HG03097 (cell line): ENCODE data around the gene MC3R.

Experiments
- ATAC-seq: cut with Tn5 transposase; IDR thresholded peaks from one replicate; pipeline ENCODE4 v1.9.1; 2021; ENCODE audit not compliant: unreplicated experiment, low FRiP score

The MC3R gene

DNA sequence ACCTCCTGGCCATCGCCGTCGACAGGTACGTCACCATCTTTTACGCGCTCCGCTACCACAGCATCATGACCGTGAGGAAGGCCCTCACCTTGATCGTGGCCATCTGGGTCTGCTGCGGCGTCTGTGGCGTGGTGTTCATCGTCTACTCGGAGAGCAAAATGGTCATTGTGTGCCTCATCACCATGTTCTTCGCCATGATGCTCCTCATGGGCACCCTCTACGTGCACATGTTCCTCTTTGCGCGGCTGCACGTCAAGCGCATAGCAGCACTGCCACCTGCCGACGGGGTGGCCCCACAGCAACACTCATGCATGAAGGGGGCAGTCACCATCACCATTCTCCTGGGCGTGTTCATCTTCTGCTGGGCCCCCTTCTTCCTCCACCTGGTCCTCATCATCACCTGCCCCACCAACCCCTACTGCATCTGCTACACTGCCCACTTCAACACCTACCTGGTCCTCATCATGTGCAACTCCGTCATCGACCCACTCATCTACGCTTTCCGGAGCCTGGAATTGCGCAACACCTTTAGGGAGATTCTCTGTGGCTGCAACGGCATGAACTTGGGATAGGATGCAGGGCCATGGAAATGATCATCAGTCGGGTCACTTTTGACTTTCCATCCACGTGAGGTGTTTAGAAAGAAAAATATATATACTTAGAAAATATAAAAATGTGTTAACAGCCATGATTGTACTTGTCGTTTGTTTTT is 868 bp downstream of the MC3R start:
- ATAC-seq: no peak

DNA sequence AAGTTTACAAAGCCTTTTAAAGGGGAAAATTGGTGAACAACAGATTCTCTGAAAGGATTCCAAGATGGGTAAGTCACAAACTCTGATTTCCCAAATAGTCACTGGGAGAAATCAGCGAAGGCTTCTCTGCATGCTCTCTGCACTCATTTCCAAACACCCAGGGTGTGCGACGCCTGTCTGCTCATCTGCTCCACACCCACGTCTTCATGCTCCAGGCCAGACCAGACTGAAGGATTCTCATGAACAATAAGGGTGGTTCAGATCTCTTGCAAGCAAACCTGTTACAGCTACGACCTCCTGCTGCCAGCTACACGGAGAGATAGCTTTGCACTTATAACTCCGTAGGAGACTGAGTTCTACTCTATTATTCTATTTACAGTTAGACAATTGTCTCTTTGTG is 1.4 kb downstream of the MC3R start:
- no peak for ATAC-seq

DNA sequence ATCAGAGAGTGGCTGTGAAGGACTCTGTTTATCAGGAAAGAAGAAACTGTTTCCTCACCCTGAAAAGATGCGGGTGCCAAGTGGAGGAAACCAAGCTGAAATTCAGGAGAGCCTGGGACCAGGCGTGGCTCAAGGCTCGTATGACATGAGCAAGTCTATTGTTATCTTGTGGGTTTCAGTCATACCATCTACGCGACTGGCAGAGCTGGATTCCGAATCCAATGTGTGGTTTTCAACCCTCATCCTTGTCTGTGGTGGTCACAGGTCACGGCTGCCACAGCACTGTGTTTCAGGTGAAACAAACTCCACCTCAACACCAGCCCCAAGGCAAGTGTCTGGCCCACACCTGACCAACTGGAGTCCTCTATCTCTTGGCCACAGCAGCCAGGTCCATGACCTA is 9.1 kb downstream of the MC3R start:
- no peak for ATAC-seq

DNA sequence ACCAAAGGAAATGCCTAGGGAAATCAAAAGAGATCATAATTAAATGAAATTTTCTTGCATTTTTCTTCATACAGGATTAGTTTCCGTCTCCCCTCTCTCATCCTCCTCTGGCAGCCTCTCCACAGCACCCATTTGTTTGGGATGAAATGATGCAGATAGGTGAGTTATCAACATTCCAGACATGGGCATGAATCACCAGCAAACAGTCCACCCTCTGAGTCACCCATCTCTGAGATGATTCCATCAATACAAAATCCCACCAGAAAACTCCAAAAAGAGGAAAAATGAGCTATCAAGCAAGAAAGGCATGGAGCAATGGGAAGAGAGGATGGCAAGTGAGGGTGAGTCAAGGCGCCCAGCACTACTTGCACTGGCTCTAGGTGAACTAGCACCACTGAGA is 11.4 kb downstream of the MC3R start:
- no peak for ATAC-seq

DNA sequence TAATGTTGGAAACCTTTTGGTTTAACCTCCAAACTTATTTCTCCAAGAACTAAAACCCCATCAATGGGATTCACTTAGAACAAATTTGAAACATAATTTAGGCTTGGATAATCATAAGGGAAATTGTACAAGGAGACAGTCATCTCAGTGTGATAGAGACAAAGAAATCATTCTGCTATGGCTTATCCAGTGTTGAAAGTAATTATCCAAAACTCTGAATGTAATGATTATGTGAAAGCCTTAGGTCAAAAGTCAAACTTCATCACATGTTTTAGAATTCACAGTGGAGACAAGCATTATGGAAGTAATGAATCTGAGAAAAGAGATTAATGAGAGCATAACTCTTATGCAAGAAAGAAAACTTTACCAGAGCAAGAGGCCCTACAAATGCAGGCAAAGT is 20.0 kb downstream of the MC3R start:
- no peak for ATAC-seq

DNA sequence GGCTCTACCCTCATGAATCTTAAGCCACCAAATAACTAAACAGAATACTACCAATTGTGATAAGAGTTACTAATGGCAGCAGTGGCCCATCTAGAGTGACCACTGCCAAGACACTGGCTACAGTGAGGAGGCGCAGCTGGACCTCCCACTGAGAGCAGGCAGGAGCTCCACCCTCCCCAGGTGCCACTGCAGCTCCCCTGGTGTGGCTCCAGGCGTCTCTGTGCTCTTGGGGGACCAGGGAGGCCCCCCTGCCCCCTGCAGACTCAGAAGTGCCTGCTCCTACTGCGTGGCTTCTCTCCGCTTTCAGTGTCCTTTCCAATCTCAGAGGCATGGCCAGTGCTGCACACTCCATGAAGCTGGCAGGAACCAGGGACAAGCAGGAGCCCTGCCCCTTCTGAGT is 23.4 kb downstream of the MC3R start:
- no peak for ATAC-seq

DNA sequence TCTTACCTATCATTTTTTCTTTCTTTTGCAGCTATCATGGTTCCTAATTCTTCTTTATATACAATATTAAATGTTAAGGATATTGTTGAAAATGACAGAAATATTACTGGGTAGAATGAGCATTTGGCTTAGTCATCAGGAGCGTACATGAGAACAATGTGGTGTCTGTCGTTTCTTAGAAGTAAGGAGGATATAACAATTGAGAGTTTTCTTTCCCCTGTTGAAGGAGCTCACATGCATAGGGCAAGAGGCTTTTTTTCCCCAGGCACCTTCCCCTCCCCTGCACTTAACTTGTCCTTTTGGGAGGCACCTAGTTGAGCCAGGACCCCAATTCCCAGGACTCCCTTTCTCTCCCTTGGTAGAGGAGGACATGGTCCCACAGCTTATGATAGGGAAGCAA is 25.0 kb downstream of the MC3R start:
- ATAC-seq: no peak

DNA sequence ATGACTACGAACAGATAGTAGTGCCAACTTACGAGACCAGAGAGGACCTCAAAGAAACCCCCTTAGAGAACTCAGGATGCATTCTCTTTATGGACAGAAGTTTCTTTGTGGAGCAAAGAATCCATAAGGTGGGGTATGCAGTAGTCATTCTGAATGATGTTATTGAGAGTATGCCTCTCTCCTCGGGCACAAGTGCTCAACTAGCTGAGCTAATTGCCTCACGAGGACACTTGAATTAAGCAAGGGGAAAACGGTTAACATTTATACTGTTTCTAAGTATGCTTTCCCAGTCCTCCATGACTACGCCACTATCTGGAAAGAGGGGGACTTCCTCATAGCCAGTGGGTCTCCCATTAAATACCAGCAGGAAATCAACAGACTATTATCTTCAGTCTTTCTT is 25.6 kb downstream of the MC3R start:
- no peak for ATAC-seq

DNA sequence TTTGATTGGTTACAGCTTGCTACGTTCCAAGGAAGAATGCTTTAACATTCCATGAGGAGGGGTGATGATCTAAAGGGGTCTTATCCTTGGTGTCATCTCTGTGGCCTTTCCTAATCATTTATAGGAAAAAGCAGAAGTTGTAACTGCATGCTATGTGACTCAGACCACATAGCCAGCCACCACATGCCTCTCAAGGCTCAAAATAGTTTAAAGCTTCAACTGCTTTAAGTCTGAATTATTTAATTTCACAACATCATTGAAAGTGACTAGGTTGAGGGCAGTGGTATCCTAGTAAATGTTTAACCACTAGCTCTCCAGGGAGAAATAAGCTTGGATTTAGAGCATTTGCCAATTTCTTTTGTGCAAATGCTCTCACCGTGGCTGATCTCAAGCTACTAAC is 29.7 kb downstream of the MC3R start:
- ATAC-seq: no peak

DNA sequence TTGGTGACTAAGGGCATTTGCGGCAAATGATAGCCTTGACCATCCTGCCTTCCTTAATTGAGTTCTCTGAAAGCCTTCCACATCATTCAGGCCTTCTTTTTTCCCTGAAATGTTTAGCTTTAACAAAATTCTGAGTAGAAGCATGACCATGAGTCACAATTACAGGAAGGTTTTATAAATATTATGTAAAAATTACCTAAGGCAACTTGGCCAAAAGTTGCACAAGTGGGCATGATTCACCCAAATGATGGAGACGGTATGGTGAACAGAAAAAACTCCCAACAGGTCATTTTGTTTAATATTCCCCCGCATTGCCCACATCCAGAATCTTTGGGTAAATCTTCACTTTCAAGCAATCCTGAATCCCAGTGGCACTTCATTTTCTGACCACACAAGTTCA is 37.0 kb downstream of the MC3R start:
- no peak for ATAC-seq

DNA sequence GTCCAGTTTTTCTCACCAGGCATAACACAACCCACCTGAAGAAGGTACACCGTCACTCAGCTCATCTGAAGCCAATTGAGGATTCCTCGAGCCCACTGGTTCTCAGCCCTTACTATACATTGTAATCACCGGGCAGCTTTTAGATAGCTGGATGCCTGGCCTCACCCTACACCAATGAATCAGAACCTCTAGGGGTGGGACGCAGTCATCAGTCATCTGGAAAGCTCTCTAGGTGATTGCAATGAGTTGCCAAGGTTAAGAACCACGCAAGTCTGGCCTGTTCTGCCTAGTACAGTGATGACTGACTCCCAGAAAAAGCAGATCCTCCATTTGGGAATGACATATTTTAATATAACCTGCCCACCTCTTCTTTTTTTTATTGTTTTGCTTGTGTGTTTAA is 41.1 kb downstream of the MC3R start:
- no peak for ATAC-seq

DNA sequence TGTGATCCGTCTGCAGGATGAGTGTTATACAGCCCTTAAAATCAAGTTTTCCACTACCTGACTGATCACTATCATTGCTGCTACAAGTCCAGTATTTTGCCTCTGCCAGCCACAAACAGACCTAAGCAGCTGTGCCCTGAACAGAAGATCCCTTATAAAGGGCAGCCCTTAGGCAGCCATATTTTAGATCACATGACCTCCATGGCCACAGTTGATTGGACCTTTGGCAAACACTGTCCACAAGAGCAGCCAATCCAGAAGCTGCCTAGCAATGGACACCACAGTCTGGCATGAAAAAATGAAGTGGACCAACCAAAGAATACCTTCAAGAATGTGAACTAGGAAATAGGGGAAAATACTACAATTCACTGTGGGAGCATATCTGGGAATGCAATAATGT is 50.8 kb downstream of the MC3R start:
- ATAC-seq: no peak
